H1 (cell line): ENCODE measurements around the gene NFAM1. TPM values are rescaled to one million over a fixed set of nuclear protein-coding genes. Genes with fewer than 3 reads are reported as not detected.

Experiments
- CBX5 ChIP-seq: fragments of 300-800, 300-1000 bp; sonication (generic); IDR thresholded peaks from 2 replicates; pipeline ENCODE4 v1.7.1; 2016; ENCODE audit warnings: antibody characterized with exemption, low read length, low read depth
- HDAC6 ChIP-seq: IDR thresholded peaks from one replicate; pipeline ENCODE4 v1.7.1; 2012; ENCODE audit warnings: low read depth, mild to moderate bottlenecking, inconsistent platforms, low read length, moderate library complexity
- PHF8 ChIP-seq: fragments of 200-600 bp; sonication (generic); conservative IDR thresholded peaks from 2 replicates; pipeline ENCODE4 v1.7.1; 2012; ENCODE audit warnings: low read depth, mild to moderate bottlenecking, inconsistent platforms, low read length, moderate library complexity
- TAF1 ChIP-seq: IDR thresholded peaks from 2 replicates; pipeline ENCODE4 v1.6.1; 2011; ENCODE audit warnings: mild to moderate bottlenecking, low read depth, low read length
- polyA plus RNA-seq, 7 experiments: library from polyadenylated mRNA; depleted of rRNA in 3 of 7; stranded (reverse) in 5 of 7; unstranded in 2 of 7; fragments of >200 nt in 5 of 7; fragments of 200-250 nt in 2 of 7; gene quantifications; 1 replicate in 5 of 7; 2 replicates in 1 of 7; 4 replicates in 1 of 7; pipeline versions ENCODE4 v1.2.1 to v1.2.3, GENCODE V29; 2011 to 2013; ENCODE audit warnings: missing spikeins in 2 of 7, mixed read lengths in 2 of 7
- total RNA-seq: library from RNA; stranded (reverse); fragmentation: NEBNext Ultra II Directional; extraction: Animal tissue kit (Norgen Biotek cat#: 25700); gene quantifications from 2 replicates; pipeline ENCODE4 v1.2.1, GENCODE V29; 2021
- TF ChIP-seq, protein P1 (sequence below): fragments of 300-600 bp; sonication (generic); IDR thresholded peaks from 2 replicates; pipeline ENCODE4 v1.7.1; 2012; ENCODE audit warnings: low read length, moderate library complexity, mild to moderate bottlenecking, inconsistent platforms; ENCODE audit not compliant: insufficient replicate concordance

The NFAM1 gene
- total and polyA plus RNA-seq, 2 of the 8 experiments (the other 6 are each of a cell fraction or from before 2014, with no cell fraction given): 0.62 to 0.73 TPM

GRCh38 chr22:42371099-42371498 is 61.1 kb downstream of the NFAM1 start (continued):
- TF ChIP-seq, protein P1, sequence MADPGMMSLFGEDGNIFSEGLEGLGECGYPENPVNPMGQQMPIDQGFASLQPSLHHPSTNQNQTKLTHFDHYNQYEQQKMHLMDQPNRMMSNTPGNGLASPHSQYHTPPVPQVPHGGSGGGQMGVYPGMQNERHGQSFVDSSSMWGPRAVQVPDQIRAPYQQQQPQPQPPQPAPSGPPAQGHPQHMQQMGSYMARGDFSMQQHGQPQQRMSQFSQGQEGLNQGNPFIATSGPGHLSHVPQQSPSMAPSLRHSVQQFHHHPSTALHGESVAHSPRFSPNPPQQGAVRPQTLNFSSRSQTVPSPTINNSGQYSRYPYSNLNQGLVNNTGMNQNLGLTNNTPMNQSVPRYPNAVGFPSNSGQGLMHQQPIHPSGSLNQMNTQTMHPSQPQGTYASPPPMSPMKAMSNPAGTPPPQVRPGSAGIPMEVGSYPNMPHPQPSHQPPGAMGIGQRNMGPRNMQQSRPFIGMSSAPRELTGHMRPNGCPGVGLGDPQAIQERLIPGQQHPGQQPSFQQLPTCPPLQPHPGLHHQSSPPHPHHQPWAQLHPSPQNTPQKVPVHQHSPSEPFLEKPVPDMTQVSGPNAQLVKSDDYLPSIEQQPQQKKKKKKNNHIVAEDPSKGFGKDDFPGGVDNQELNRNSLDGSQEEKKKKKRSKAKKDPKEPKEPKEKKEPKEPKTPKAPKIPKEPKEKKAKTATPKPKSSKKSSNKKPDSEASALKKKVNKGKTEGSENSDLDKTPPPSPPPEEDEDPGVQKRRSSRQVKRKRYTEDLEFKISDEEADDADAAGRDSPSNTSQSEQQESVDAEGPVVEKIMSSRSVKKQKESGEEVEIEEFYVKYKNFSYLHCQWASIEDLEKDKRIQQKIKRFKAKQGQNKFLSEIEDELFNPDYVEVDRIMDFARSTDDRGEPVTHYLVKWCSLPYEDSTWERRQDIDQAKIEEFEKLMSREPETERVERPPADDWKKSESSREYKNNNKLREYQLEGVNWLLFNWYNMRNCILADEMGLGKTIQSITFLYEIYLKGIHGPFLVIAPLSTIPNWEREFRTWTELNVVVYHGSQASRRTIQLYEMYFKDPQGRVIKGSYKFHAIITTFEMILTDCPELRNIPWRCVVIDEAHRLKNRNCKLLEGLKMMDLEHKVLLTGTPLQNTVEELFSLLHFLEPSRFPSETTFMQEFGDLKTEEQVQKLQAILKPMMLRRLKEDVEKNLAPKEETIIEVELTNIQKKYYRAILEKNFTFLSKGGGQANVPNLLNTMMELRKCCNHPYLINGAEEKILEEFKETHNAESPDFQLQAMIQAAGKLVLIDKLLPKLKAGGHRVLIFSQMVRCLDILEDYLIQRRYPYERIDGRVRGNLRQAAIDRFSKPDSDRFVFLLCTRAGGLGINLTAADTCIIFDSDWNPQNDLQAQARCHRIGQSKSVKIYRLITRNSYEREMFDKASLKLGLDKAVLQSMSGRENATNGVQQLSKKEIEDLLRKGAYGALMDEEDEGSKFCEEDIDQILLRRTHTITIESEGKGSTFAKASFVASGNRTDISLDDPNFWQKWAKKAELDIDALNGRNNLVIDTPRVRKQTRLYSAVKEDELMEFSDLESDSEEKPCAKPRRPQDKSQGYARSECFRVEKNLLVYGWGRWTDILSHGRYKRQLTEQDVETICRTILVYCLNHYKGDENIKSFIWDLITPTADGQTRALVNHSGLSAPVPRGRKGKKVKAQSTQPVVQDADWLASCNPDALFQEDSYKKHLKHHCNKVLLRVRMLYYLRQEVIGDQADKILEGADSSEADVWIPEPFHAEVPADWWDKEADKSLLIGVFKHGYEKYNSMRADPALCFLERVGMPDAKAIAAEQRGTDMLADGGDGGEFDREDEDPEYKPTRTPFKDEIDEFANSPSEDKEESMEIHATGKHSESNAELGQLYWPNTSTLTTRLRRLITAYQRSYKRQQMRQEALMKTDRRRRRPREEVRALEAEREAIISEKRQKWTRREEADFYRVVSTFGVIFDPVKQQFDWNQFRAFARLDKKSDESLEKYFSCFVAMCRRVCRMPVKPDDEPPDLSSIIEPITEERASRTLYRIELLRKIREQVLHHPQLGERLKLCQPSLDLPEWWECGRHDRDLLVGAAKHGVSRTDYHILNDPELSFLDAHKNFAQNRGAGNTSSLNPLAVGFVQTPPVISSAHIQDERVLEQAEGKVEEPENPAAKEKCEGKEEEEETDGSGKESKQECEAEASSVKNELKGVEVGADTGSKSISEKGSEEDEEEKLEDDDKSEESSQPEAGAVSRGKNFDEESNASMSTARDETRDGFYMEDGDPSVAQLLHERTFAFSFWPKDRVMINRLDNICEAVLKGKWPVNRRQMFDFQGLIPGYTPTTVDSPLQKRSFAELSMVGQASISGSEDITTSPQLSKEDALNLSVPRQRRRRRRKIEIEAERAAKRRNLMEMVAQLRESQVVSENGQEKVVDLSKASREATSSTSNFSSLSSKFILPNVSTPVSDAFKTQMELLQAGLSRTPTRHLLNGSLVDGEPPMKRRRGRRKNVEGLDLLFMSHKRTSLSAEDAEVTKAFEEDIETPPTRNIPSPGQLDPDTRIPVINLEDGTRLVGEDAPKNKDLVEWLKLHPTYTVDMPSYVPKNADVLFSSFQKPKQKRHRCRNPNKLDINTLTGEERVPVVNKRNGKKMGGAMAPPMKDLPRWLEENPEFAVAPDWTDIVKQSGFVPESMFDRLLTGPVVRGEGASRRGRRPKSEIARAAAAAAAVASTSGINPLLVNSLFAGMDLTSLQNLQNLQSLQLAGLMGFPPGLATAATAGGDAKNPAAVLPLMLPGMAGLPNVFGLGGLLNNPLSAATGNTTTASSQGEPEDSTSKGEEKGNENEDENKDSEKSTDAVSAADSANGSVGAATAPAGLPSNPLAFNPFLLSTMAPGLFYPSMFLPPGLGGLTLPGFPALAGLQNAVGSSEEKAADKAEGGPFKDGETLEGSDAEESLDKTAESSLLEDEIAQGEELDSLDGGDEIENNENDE: no peak
- TF ChIP-seq PHF8 (no peak), TAF1 (no peak), HDAC6 (no peak), CBX5 (no peak)
